GM12878 (cell line): ENCODE measurements around the gene FNDC11. TPM values are rescaled to one million over a fixed set of nuclear protein-coding genes. Genes with fewer than 3 reads are reported as not detected.

ENCODE experiments used
- ATAC-seq: fragments of 200-7000 bp; cut with Tn5 transposase; 3 replicates; pipeline ENCODE4 v1.9.1; 2020; ENCODE audit warnings: mild to moderate bottlenecking, moderate library complexity
- BruUV-seq: library from RNA; stranded (reverse); fragments of 400-500 nt; replicated peaks from 2 replicates; lab custom pipeline; 2021; lab: Mats Ljungman, UMichigan
- CTCF ChIA-PET: fragments of 300-600 bp; sonication (Branson Sonifier 250); formaldehyde crosslinking; extraction: SDS; loops from one replicate; lab custom pipeline; 2021; ENCODE audit warnings: inconsistent platforms; lab: Yijun Ruan, JAX
- POLR2A ChIA-PET: fragments of 350-600 bp; formaldehyde crosslinking; extraction: SDS; loops from one replicate; lab custom pipeline; 2021; ENCODE audit warnings: inconsistent platforms; lab: Charles Lee
- RAD21 ChIA-PET: fragments of 300-600 bp; sonication (Branson Sonifier 250); formaldehyde crosslinking; loops from one replicate; lab custom pipeline; 2023; ENCODE audit warnings: antibody characterized with exemption; ENCODE audit not compliant: unreplicated experiment; lab: Charles Lee
- SMC1A ChIA-PET: fragments of 300-600 bp; sonication (Branson Sonifier 250); formaldehyde crosslinking; loops from one replicate; lab custom pipeline; 2023; ENCODE audit not compliant: unreplicated experiment, uncharacterized antibody; lab: Charles Lee
- DNase-seq: peaks from one replicate; pipeline ENCODE4 v3.0.0-alpha.2; 2011; ENCODE audit warnings: low read depth, low spot score
- FAIRE-seq: peaks from 3 replicates; lab custom pipeline; 2011; peaks lifted over from hg19 to GRCh38; lab: Jason Lieb, UNC
- H2AFZ ChIP-seq: 2 replicates; pipeline ENCODE4 v1.6.0; 2011; ENCODE audit warnings: low read depth, low read length, control low read depth; ENCODE audit not compliant: control insufficient read depth
- H3K27ac ChIP-seq: 2 replicates; pipeline ENCODE4 v1.5.1; 2011; ENCODE audit warnings: control low read depth; ENCODE audit not compliant: control insufficient read depth, insufficient read depth
- H3K27me3 ChIP-seq, 2 experiments: replicated peaks in 1 of 2; 2 replicates each; pipeline versions ENCODE4 v1.6.0 to v1.6.1; 2011; ENCODE audit warnings: low read length in 1 of 2; ENCODE audit not compliant: control insufficient read depth in 2 of 2, insufficient read depth in 2 of 2
- H3K36me3 ChIP-seq, 2 experiments: 2 replicates each; pipeline ENCODE4 v1.5.1; 2011; ENCODE audit warnings: low read length in 1 of 2; ENCODE audit not compliant: control insufficient read depth in 2 of 2, insufficient read depth in 2 of 2
- H3K4me1 ChIP-seq: 2 replicates; pipeline ENCODE4 v1.6.1; 2011; ENCODE audit warnings: mild to moderate bottlenecking, low read length, moderate library complexity, mixed read lengths; ENCODE audit not compliant: control insufficient read depth, insufficient read depth
- H3K4me2 ChIP-seq: 2 replicates; pipeline ENCODE4 v1.6.0; 2011; ENCODE audit warnings: control low read depth; ENCODE audit not compliant: control insufficient read depth, insufficient read depth
- H3K4me3 ChIP-seq: fragments of 200-600 bp; sonication (generic); 2 replicates; pipeline ENCODE4 v1.5.1; 2016
- H3K79me2 ChIP-seq: 2 replicates; pipeline ENCODE4 v1.6.0; 2011; ENCODE audit warnings: low read length; ENCODE audit not compliant: control insufficient read depth, insufficient read depth
- H3K9ac ChIP-seq: 2 replicates; pipeline ENCODE4 v1.8.0; 2011; ENCODE audit warnings: low read length, control low read depth, mixed read lengths; ENCODE audit not compliant: control insufficient read depth, insufficient read depth
- H3K9me3 ChIP-seq: replicated peaks from 3 replicates; pipeline ENCODE4 v1.5.1; 2011; ENCODE audit warnings: mild to moderate bottlenecking, low read length; ENCODE audit not compliant: control insufficient read depth, insufficient read depth
- H4K20me1 ChIP-seq: 2 replicates; pipeline ENCODE4 v1.6.0; 2011; ENCODE audit not compliant: control insufficient read depth, insufficient read depth
- ATF7 ChIP-seq: fragments of 450-650 bp; IDR thresholded peaks from 2 replicates; pipeline ENCODE4 v1.6.1; 2016; ENCODE audit warnings: low read depth, mild to moderate bottlenecking
- BRCA1 ChIP-seq: IDR thresholded peaks from 2 replicates; pipeline ENCODE4 v1.6.1; 2011; ENCODE audit warnings: low read depth, low read length, improper control_type of control experiment
- CEBPB ChIP-seq, 2 experiments: fragments of 150-350 bp in 1 of 2; IDR thresholded peaks; 2 replicates each; pipeline ENCODE4 v1.6.1; 2012 to 2014; ENCODE audit warnings: low read depth in 2 of 2, low read length in 2 of 2, borderline replicate concordance in 1 of 2, inconsistent platforms in 1 of 2
- CTCF ChIP-seq, 3 experiments: IDR thresholded peaks in 2 of 3; conservative IDR thresholded peaks in 1 of 3; 2 replicates each; pipeline ENCODE4 v1.5.1; 2011; ENCODE audit warnings: low read depth in 3 of 3, low read length in 3 of 3, mild to moderate bottlenecking in 3 of 3, control low read depth in 2 of 3, moderate library complexity in 2 of 3, inconsistent platforms in 1 of 3, mixed read lengths in 1 of 3; ENCODE audit not compliant: control insufficient read depth in 2 of 3, insufficient read depth in 1 of 3; ENCODE audit errors: extremely low read depth in 1 of 3
- E2F4 ChIP-seq: IDR thresholded peaks from 2 replicates; pipeline ENCODE4 v1.6.1; 2012; ENCODE audit warnings: low read depth, low read length, improper control_type of control experiment
- EED ChIP-seq: sonication (generic); IDR thresholded peaks from 2 replicates; pipeline ENCODE4 v1.6.1; 2016; ENCODE audit warnings: antibody characterized with exemption, low read depth
- ESRRA ChIP-seq: IDR thresholded peaks from 2 replicates; pipeline ENCODE4 v1.6.1; 2012; ENCODE audit warnings: mild to moderate bottlenecking, low read length, improper control_type of control experiment
- GATAD2B ChIP-seq: fragments of 450-650 bp; conservative IDR thresholded peaks from 2 replicates; pipeline ENCODE4 v1.6.1; 2017; ENCODE audit warnings: low read depth, mild to moderate bottlenecking, moderate library complexity
- JUND ChIP-seq: IDR thresholded peaks from 2 replicates; pipeline ENCODE4 v1.6.1; 2012; ENCODE audit warnings: low read depth, mild to moderate bottlenecking, low read length, improper control_type of control experiment, moderate library complexity
- LARP7 ChIP-seq: fragments of 450-650 bp; IDR thresholded peaks from 2 replicates; pipeline ENCODE4 v1.6.1; 2017; ENCODE audit warnings: mild to moderate bottlenecking
- NR2C2 ChIP-seq: IDR thresholded peaks from 2 replicates; pipeline ENCODE4 v1.6.1; 2011; ENCODE audit warnings: borderline replicate concordance, low read depth; ENCODE audit not compliant: control insufficient read depth, insufficient read length
- NR2F1 ChIP-seq: fragments of 450-650 bp; conservative IDR thresholded peaks from 2 replicates; pipeline ENCODE4 v1.6.1; 2017; ENCODE audit warnings: mild to moderate bottlenecking
- POLR2A ChIP-seq: IDR thresholded peaks from 2 replicates; pipeline ENCODE4 v1.6.1; 2011; ENCODE audit warnings: low read depth, mild to moderate bottlenecking, low read length
- POU2F2 ChIP-seq: IDR thresholded peaks from 3 replicates; pipeline ENCODE4 v1.6.1; 2011; ENCODE audit warnings: low read depth, mild to moderate bottlenecking, low read length, borderline replicate concordance
- RB1 ChIP-seq: fragments of 450-650 bp; formaldehyde crosslinking; IDR thresholded peaks from 2 replicates; pipeline ENCODE4 v1.6.1; 2017; ENCODE audit warnings: mild to moderate bottlenecking, borderline replicate concordance
- RUNX3 ChIP-seq: IDR thresholded peaks from 2 replicates; pipeline ENCODE4 v1.6.1; 2012; ENCODE audit warnings: low read length, inconsistent platforms
- SMARCA5 ChIP-seq: fragments of 450-650 bp; IDR thresholded peaks from 2 replicates; pipeline ENCODE4 v1.6.1; 2017; ENCODE audit warnings: mild to moderate bottlenecking
- USF1 ChIP-seq: IDR thresholded peaks from 2 replicates; pipeline ENCODE4 v1.6.1; 2011; ENCODE audit warnings: borderline replicate concordance, low read depth, mild to moderate bottlenecking, moderate library complexity, mixed read lengths, low read length; ENCODE audit not compliant: insufficient read depth; ENCODE audit errors: extremely low read length
- ZSCAN29 ChIP-seq: fragments of 450-650 bp; IDR thresholded peaks from 2 replicates; pipeline ENCODE4 v1.6.1; 2017; ENCODE audit warnings: mild to moderate bottlenecking, moderate library complexity
- ZZZ3 ChIP-seq: IDR thresholded peaks from 2 replicates; pipeline ENCODE4 v1.6.1; 2011; ENCODE audit warnings: low read depth; ENCODE audit not compliant: control insufficient read depth, insufficient read length
- WGBS: methylation state at CpG from one replicate; pipeline ENCODE4 v1.1.6; 2016; ENCODE audit warnings: low lambda C conversion rate; ENCODE audit not compliant: insufficient replicate concordance, insufficient coverage; ENCODE audit errors: missing lambda C conversion rate; 5-methylcytosine and 5-hydroxymethylcytosine counted together
- in situ Hi-C: fragments of 300-500 bp; cut with MboI; formaldehyde crosslinking; loops from 9 replicates; pipeline ENCODE4 v1.14.3; 2018; ENCODE audit warnings: mixed read lengths
- intact Hi-C: fragments of 100-400 bp; cut with micrococcal nuclease; formaldehyde crosslinking; loops from one replicate; pipeline ENCODE4 v1.14.2; 2022; ENCODE audit not compliant: unreplicated experiment
- polyA plus RNA-seq, 11 experiments: library from polyadenylated mRNA; depleted of rRNA in 4 of 11; unstranded in 6 of 11; stranded (reverse) in 5 of 11; fragments of >200 nt; fragmentation: Nextera tagmentation in 4 of 11; fragmentation: Illumina TruSeq in 1 of 11; extraction: Ambion mirVana in 4 of 11; extraction: Trizol in 1 of 11; gene quantifications; 1 replicate in 1 of 11; 2 replicates in 10 of 11; pipeline versions ENCODE4 v1.2.1 to v1.2.3, GENCODE V29; 2011 to 2016; ENCODE audit warnings: inconsistent platforms in 2 of 11, missing spikeins in 2 of 11, low read depth in 1 of 11
- total RNA-seq, 4 experiments: library from RNA; depleted of rRNA in 3 of 4; stranded (reverse); fragments of >200 nt in 3 of 4; fragmentation: Illumina TruSeq in 1 of 4; extraction: Trizol in 1 of 4; gene quantifications; 2 replicates each; pipeline versions ENCODE4 v1.2.1 to v1.2.3, GENCODE V29; 2013 to 2021

The FNDC11 gene
- total and polyA plus RNA-seq, 10 of the 15 experiments (the other 5 are each of a cell fraction or from before 2014, with no cell fraction given) = 0.09 to 0.72 (median 0.34) TPM; not detected in 2

- 19% methylated on average over 37 of the region's 38 CpGs for WGBS
- CTCF ChIA-PET = interaction anchor here (0.6 to 2.7 kb wide), 6 partner anchors 8 to 24 kb away, joined by 3 to 9 read pairs (median 4); partner anchors contain the start of gene PTK6
- Histone ChIP-seq H3K9ac (no peak overlapping the region), H3K27ac (no peak overlapping the region), H3K9me3 (no peaks in the 10 kb centered on the region), H3K4me1 (peaks cover 22% of the 10 kb centered on the region), H3K4me2 (peak overlapping the region; percentile 90; the same call in 1 of the 2 replicates), H2AFZ (no peak overlapping the region), H3K27me3 (no peaks in the 10 kb centered on the region), H3K79me2 (no peaks in the 10 kb centered on the region), H4K20me1 (no peaks in the 10 kb centered on the region; the same call in 1 of the 2 replicates), H3K4me3 (peak overlapping the region; percentile 65), H3K36me3 (no peaks in the 10 kb centered on the region)
- DNase-seq = no peak
- intact Hi-C loops (loop anchor here (1.0 kb wide), 1 partner anchor 73 kb away; the partner anchor contains the start of gene GMEB2), in situ Hi-C loops (no loop called here)
- peak; percentile 51 for ATAC-seq
- SMC1A ChIA-PET = interaction anchor here (1.1 to 1.6 kb wide), 4 partner anchors 9 to 651 kb away, joined by 3 to 5 read pairs (median 4); no protein-coding TSS in a partner anchor
- RAD21 ChIA-PET = interaction anchor here (1.2 to 2.2 kb wide), 3 partner anchors 16 to 87 kb away, joined by 4 to 17 read pairs (median 8); partner anchors contain the start of genes HELZ2 and PTK6
- BruUV-seq = no TSS peak
- POLR2A ChIA-PET = interaction anchor here (1.1 to 1.7 kb wide), 3 partner anchors 16 to 20 kb away, joined by 3 to 6 read pairs (median 5); partner anchors contain the start of gene HELZ2
- no peak for FAIRE-seq
- TF ChIP-seq GATAD2B = peak; percentile 19; the same call in 1 of the 2 replicates
- no peak for TF ChIP-seq POU2F2
- 0 out of 2 replicates have a peak, but pooled peaks have one; percentile 28 for TF ChIP-seq LARP7
- no peak for TF ChIP-seq JUND
- TF ChIP-seq NR2C2 = no peak
- TF ChIP-seq ESRRA = no peak
- TF ChIP-seq ZSCAN29 = no peak
- TF ChIP-seq USF1 = no peak
- no peak for TF ChIP-seq BRCA1
- 0 out of 2 replicates have a peak, but pooled peaks have one; percentile 24 for TF ChIP-seq POLR2A
- 0 out of 6 replicates have a peak, but pooled peaks of 1 of the 3 experiments have one; percentile 4 for TF ChIP-seq CTCF (IDR thresholded peaks at IDR 0.05 in 2 of 3, conservative IDR thresholded peaks at IDR 0.05 in 1 of 3; ENCODE audit: control insufficient read depth in 2 of 3, extremely low read depth in 1 of 3, insufficient read depth in 1 of 3, low read depth in 3 of 3, low read length in 3 of 3)
- TF ChIP-seq ATF7 = peak; percentile 65
- TF ChIP-seq RB1 = no peak
- TF ChIP-seq ZZZ3 = no peak
- no peak for TF ChIP-seq EED
- TF ChIP-seq CEBPB (IDR thresholded peaks at IDR 0.05; ENCODE audit: borderline replicate concordance in 1 of 2, low read depth in 2 of 2, low read length in 2 of 2) = no peak
- TF ChIP-seq NR2F1 = peak; percentile 48; the same call in 1 of the 2 replicates
- TF ChIP-seq SMARCA5 = no peak
- TF ChIP-seq RUNX3 = peak; percentile 25; the same call in 1 of the 2 replicates
- no peak for TF ChIP-seq E2F4
These were observed 661 bp downstream of the FNDC11 start for GRCh38 chr20:63554361-63555278.
